Fibroblast of lung (primary cell): ENCODE data around the gene ANKRD50. TPM values are rescaled to one million over a fixed set of nuclear protein-coding genes. Genes with fewer than 3 reads are reported as not detected.

ENCODE experiments used
- DNase-seq, 2 donors: peaks; one replicate each; pipeline versions ENCODE4 v3.0.0 to v3.0.0-alpha.2; 2010; ENCODE audit warnings: low read depth in 2 of 2
- H2AFZ ChIP-seq: 2 replicates; pipeline ENCODE4 v1.5.1; 2012; ENCODE audit warnings: low read length, control low read depth, inconsistent platforms
- H3K27ac ChIP-seq: 2 replicates; pipeline ENCODE4 v1.5.1; 2011; ENCODE audit warnings: low read length, control low read depth; ENCODE audit not compliant: insufficient read depth
- H3K27me3 ChIP-seq: 2 replicates; pipeline ENCODE4 v1.5.1; 2011; ENCODE audit warnings: mild to moderate bottlenecking, low read length; ENCODE audit not compliant: control insufficient read depth, insufficient read depth
- H3K36me3 ChIP-seq: 2 replicates; pipeline ENCODE4 v1.5.1; 2011; ENCODE audit warnings: low read length; ENCODE audit not compliant: control insufficient read depth, insufficient read depth
- H3K4me1 ChIP-seq: 2 replicates; pipeline ENCODE4 v1.5.1; 2011; ENCODE audit warnings: low read length; ENCODE audit not compliant: control insufficient read depth, insufficient read depth; ENCODE audit errors: extremely low read depth
- H3K4me2 ChIP-seq: 2 replicates; pipeline ENCODE4 v1.5.1; 2011; ENCODE audit warnings: low read length, control low read depth; ENCODE audit not compliant: insufficient read depth; ENCODE audit errors: extremely low read depth
- H3K4me3 ChIP-seq, 4 experiments: fragments of 200-600 bp in 1 of 4; sonication (generic) in 1 of 4; replicated peaks in 1 of 4; 2 replicates each; pipeline ENCODE4 v1.5.1; 2011 to 2016; ENCODE audit warnings: low read length in 4 of 4, low read depth in 3 of 4, mild to moderate bottlenecking in 3 of 4, control low read depth in 2 of 4, inconsistent platforms in 1 of 4, mixed read lengths in 1 of 4; ENCODE audit not compliant: insufficient read depth in 1 of 4; ENCODE audit errors: control extremely low read depth in 1 of 4
- H3K79me2 ChIP-seq: 2 replicates; pipeline ENCODE4 v1.5.1; 2012; ENCODE audit warnings: mild to moderate bottlenecking, low read length, inconsistent platforms; ENCODE audit not compliant: control insufficient read depth, insufficient read depth
- H3K9ac ChIP-seq: 2 replicates; pipeline ENCODE4 v1.5.1; 2011; ENCODE audit warnings: mild to moderate bottlenecking, low read length, control low read depth; ENCODE audit not compliant: insufficient read depth
- H3K9me3 ChIP-seq: 2 replicates; pipeline ENCODE4 v1.5.1; 2012; ENCODE audit warnings: low read depth, low read length; ENCODE audit not compliant: control insufficient read depth, insufficient read depth
- H4K20me1 ChIP-seq: 2 replicates; pipeline ENCODE4 v1.5.1; 2011; ENCODE audit warnings: low read length; ENCODE audit not compliant: control insufficient read depth, insufficient read depth; ENCODE audit errors: extremely low read depth
- CTCF ChIP-seq, 2 donors: IDR thresholded peaks in 1 of 2; conservative IDR thresholded peaks in 1 of 2; 1 replicate in 1 of 2; 2 replicates in 1 of 2; pipeline ENCODE4 v1.5.1; 2011 to 2012; ENCODE audit warnings: low read length in 2 of 2, control low read depth in 1 of 2, inconsistent platforms in 1 of 2, low read depth in 1 of 2, mild to moderate bottlenecking in 1 of 2
- EZH2 ChIP-seq: IDR thresholded peaks from 2 replicates; pipeline ENCODE4 v1.5.1; 2012; ENCODE audit warnings: low read length, control low read depth, mild to moderate bottlenecking; ENCODE audit errors: missing control alignments
- polyA plus RNA-seq, 2 donors: library from polyadenylated mRNA; depleted of rRNA in 1 of 2; stranded (reverse) in 1 of 2; unstranded in 1 of 2; fragments of >200 nt; gene quantifications; 2 replicates each; pipeline ENCODE4 v1.2.1, GENCODE V29; 2011 to 2012; ENCODE audit warnings: missing spikeins in 1 of 2
- total RNA-seq: library from RNA; depleted of rRNA; stranded (reverse); fragments of >200 nt; gene quantifications from 2 replicates; pipeline ENCODE4 v1.2.1, GENCODE V29; 2014

Gene ANKRD50
- total and polyA plus RNA-seq, 2 donors (not counting 1 experiment from before 2014, with no cell fraction given), result 17.2 to 28.4 TPM

DNA sequence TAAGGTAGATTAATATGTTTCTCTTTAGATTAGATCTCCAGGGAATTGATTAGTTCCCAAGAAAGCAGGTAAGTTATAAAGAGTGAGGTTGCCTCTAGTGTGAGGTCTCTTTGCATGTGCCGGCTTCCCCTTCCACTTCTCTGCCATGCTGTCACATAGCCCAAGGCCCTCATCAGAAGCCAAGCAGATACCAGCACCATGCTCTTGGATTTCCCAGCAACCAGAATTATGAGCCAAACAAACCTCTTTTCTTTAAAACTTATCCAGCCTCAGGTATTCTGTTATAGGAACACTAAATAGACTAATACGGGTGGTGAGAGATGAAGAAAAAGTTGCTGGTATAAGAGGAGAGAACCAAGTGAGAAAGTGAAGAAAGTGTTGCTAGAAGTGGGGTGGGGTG is 15.1 kb downstream of the ANKRD50 start:
- H3K9ac ChIP-seq, result no peak overlapping the region
- H3K4me2 ChIP-seq, result no peak overlapping the region
- no peaks in the 10 kb centered on the region for H4K20me1 ChIP-seq
- TF ChIP-seq EZH2, result no peak
- no peak for TF ChIP-seq CTCF (conservative IDR thresholded peaks at IDR 0.05 in 1 of 2, IDR thresholded peaks at IDR 0.05 in 1 of 2; ENCODE audit: low read depth in 1 of 2, low read length in 2 of 2)
- H3K4me1 ChIP-seq, result no peaks in the 10 kb centered on the region
- no peak overlapping the region for H3K4me3 ChIP-seq
- H3K79me2 ChIP-seq, result peaks cover 12% of the 10 kb centered on the region
- DNase-seq, result no peak
- no peaks in the 10 kb centered on the region for H3K27me3 ChIP-seq
- no peaks in the 10 kb centered on the region for H3K36me3 ChIP-seq
- no peak overlapping the region for H2AFZ ChIP-seq
- H3K9me3 ChIP-seq, result no peaks in the 10 kb centered on the region
- no peak overlapping the region for H3K27ac ChIP-seq

GRCh38 chr4:124696182-124696581 is 16.4 kb downstream of the ANKRD50 start:
- no peaks in the 10 kb centered on the region for H4K20me1 ChIP-seq
- H3K27me3 ChIP-seq, result no peaks in the 10 kb centered on the region
- no peak for DNase-seq
- no peak overlapping the region for H2AFZ ChIP-seq
- H3K36me3 ChIP-seq, result no peaks in the 10 kb centered on the region
- no peaks in the 10 kb centered on the region for H3K9me3 ChIP-seq
- H3K27ac ChIP-seq, result no peak overlapping the region
- H3K9ac ChIP-seq, result no peak overlapping the region
- H3K4me2 ChIP-seq, result no peak overlapping the region
- no peaks in the 10 kb centered on the region for H3K4me1 ChIP-seq
- H3K79me2 ChIP-seq, result peaks cover 7% of the 10 kb centered on the region
- no peak for TF ChIP-seq EZH2
- TF ChIP-seq CTCF (conservative IDR thresholded peaks at IDR 0.05 in 1 of 2, IDR thresholded peaks at IDR 0.05 in 1 of 2; ENCODE audit: low read depth in 1 of 2, low read length in 2 of 2), result no peak
- H3K4me3 ChIP-seq, result no peak overlapping the region

GRCh38 chr4:124694946-124695598 is 17.5 kb downstream of the ANKRD50 start:
- Histone ChIP-seq H4K20me1 (no peaks in the 10 kb centered on the region), H3K27ac (no peak overlapping the region), H3K27me3 (no peaks in the 10 kb centered on the region), H3K9ac (no peak overlapping the region), H3K9me3 (no peaks in the 10 kb centered on the region), H2AFZ (no peak overlapping the region), H3K4me1 (no peaks in the 10 kb centered on the region), H3K4me3 (no peak overlapping the region), H3K4me2 (no peak overlapping the region), H3K36me3 (no peaks in the 10 kb centered on the region), H3K79me2 (peaks cover 7% of the 10 kb centered on the region)
- TF ChIP-seq EZH2 (no peak), CTCF (conservative IDR thresholded peaks at IDR 0.05 in 1 of 2, IDR thresholded peaks at IDR 0.05 in 1 of 2; ENCODE audit: low read depth in 1 of 2, low read length in 2 of 2) (no peak)
- peak in 1 of 2 donors; percentile 50 for DNase-seq
